ENCODE measurements around the gene RBM33.

RBM33 gene

GRCh38 chr7:155676052-155676451, 31.6 kb downstream of the RBM33 start:
- ChIA-PET POLR2A (interaction anchor here (0.8 kb wide), 1 partner anchor 10 kb away, joined by 3 read pairs; no protein-coding TSS in a partner anchor), CTCF (interaction anchor here (0.7 to 1.7 kb wide), 4 partner anchors 10 to 17 kb away, joined by 3 to 6 read pairs (median 4); no protein-coding TSS in a partner anchor)
- no peak for DNase-seq (ENCODE audit: extremely low spot score)
- TF ChIP-seq CTCF (IDR thresholded peaks at IDR 0.05; ENCODE audit: control extremely low read depth, extremely low read depth, low read depth, missing control alignments): no peak

GRCh38 chr7:155677688-155678087, 33.2 kb downstream of the RBM33 start:
- TF ChIP-seq CTCF (IDR thresholded peaks at IDR 0.05; ENCODE audit: control extremely low read depth, extremely low read depth, low read depth, missing control alignments): no peak
- no peak for DNase-seq (ENCODE audit: extremely low spot score)
- POLR2A ChIA-PET: no interaction called here
- CTCF ChIA-PET: no interaction called here

GRCh38 chr7:155680124-155680523, 35.7 kb downstream of the RBM33 start:
- DNase-seq (ENCODE audit: extremely low spot score): no peak
- no peak for TF ChIP-seq CTCF (IDR thresholded peaks at IDR 0.05; ENCODE audit: control extremely low read depth, extremely low read depth, low read depth, missing control alignments)
- POLR2A ChIA-PET: no interaction called here
- CTCF ChIA-PET: interaction anchor here (1.1 to 1.8 kb wide), 6 partner anchors 10 to 81 kb away, joined by 3 to 6 read pairs (median 4); no protein-coding TSS in a partner anchor

- DNase-seq (ENCODE audit: extremely low spot score): no peak
- ChIA-PET POLR2A (interaction anchor here (0.5 kb wide), 1 partner anchor 23 kb away, joined by 6 read pairs; no protein-coding TSS in a partner anchor), CTCF (interaction anchor here (1.1 to 1.8 kb wide), 7 partner anchors 9 to 82 kb away, joined by 3 to 6 read pairs (median 4); no protein-coding TSS in a partner anchor)
- TF ChIP-seq CTCF (IDR thresholded peaks at IDR 0.05; ENCODE audit: control extremely low read depth, extremely low read depth, low read depth, missing control alignments): no peak
These were observed 36.4 kb downstream of the RBM33 start for GRCh38 chr7:155680864-155681263.

- peak; percentile 33 for DNase-seq (ENCODE audit: extremely low spot score)
- no peak for TF ChIP-seq CTCF (IDR thresholded peaks at IDR 0.05; ENCODE audit: control extremely low read depth, extremely low read depth, low read depth, missing control alignments)
- ChIA-PET POLR2A (interaction anchor here (0.7 kb wide), 1 partner anchor 1372 kb away, joined by 4 read pairs; no protein-coding TSS in a partner anchor), CTCF (interaction anchor here (1.2 to 1.8 kb wide), 7 partner anchors 11 to 25 kb away, joined by 3 to 6 read pairs (median 4); no protein-coding TSS in a partner anchor)
These were observed 37.2 kb downstream of the RBM33 start for GRCh38 chr7:155681663-155682062.

- no peak for DNase-seq (ENCODE audit: extremely low spot score)
- POLR2A ChIA-PET: no interaction called here
- CTCF ChIA-PET: interaction anchor here (1.2 kb wide), 2 partner anchors 12 to 18 kb away, joined by 3 read pairs; no protein-coding TSS in a partner anchor
- no peak for TF ChIP-seq CTCF (IDR thresholded peaks at IDR 0.05; ENCODE audit: control extremely low read depth, extremely low read depth, low read depth, missing control alignments)
These were observed 38.0 kb downstream of the RBM33 start for GRCh38 chr7:155682484-155682883.

Data from GM10248 (cell line).